GM21528 (cell line): ENCODE results near the gene MYO16.

Experiments
- ATAC-seq: cut with Tn5 transposase; IDR thresholded peaks from one replicate; pipeline ENCODE4 v1.9.1; 2021; ENCODE audit warnings: mild to moderate bottlenecking, moderate library complexity; ENCODE audit not compliant: unreplicated experiment, low FRiP score

MYO16 gene

DNA sequence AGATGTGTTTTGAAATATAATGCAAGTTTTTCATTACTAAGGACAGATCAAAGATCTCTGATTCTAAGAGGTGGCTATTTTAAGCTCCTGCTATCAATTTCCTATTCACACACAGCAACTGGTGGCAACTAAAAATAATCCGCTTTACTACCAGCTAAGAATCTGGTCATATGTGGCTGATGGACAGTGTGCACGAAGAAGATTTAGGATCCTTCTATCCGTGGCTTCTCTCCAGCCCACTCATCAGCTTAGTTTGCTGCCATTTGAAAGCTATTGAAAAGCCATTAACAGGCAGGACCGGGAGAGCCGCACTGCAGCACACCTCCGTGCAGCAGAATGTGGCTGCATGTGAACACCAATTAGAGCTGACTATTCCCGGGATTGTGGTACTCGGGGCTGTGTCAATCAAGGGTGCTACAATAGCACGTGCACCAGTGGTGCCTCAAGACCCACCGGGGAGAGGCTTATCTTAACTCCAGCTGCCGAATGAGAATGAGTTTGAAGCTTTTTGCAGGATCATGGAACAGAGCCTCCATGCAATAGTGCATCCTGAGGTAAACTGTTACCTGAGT, at the start of gene MYO16:
Gene MYO16, plus strand, starts transcription at position 431 of the 572 bp plus-strand sequence. CDS start 234 bp downstream, outside the sequence.
- no peak for ATAC-seq

DNA sequence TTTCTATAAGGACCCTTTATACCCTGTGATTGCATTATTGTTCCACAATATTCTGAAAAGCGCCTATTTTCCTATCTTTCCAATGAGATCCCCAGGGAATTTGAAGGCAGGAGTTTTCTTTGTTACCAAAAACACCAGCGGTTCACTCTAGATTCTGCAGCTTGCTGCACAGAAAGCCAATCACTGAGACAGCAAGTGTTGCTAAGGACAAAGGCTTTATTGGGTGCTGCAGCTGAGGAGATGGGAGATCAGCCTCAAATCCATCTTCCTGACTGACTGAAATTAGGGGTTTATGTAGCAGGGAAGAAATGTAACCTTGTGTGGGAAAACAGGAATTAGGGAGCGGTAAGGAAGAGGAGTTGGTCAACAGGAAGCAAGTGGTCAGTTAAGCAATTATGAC, 42.6 kb upstream of the MYO16 start:
- ATAC-seq, result no peak

DNA sequence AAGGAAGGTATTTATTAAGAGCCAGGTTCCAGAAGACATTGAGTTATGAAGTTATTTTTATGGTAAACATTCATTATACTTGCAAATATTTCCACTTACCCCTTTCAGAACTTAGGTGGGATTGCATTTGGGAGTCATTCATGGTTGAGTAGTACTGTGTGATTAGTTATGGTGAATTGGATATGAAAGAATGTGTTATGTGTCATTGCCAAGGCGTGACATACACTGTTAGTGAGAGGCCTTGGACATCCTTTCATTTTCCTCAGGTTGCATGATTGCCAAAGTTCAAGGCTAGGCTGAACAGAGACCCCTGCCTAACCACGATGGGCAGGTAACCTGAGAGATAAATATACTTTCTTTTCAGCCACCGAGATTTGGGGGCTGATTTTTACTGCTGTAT, 40.9 kb upstream of the MYO16 start:
- ATAC-seq, result no peak

DNA sequence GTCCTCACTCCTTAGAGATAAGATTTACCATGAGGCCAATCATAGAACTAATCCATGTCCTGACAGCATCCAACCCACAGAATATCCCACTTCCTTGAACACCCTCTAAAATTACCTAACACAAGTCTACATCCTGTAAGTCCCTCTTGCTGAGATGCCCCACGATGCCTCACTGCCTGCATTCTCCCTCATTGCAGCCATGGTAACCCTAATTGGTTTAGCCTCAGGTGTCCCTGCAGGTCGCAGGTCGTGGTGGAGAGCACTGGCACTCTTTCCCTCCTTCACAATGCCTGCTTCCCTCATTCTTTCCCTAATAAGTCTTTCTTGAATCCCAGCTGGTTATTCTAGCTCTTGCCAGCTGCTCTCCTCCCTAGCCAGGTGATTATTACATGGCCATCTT, 35.3 kb upstream of the MYO16 start:
- no peak for ATAC-seq

DNA sequence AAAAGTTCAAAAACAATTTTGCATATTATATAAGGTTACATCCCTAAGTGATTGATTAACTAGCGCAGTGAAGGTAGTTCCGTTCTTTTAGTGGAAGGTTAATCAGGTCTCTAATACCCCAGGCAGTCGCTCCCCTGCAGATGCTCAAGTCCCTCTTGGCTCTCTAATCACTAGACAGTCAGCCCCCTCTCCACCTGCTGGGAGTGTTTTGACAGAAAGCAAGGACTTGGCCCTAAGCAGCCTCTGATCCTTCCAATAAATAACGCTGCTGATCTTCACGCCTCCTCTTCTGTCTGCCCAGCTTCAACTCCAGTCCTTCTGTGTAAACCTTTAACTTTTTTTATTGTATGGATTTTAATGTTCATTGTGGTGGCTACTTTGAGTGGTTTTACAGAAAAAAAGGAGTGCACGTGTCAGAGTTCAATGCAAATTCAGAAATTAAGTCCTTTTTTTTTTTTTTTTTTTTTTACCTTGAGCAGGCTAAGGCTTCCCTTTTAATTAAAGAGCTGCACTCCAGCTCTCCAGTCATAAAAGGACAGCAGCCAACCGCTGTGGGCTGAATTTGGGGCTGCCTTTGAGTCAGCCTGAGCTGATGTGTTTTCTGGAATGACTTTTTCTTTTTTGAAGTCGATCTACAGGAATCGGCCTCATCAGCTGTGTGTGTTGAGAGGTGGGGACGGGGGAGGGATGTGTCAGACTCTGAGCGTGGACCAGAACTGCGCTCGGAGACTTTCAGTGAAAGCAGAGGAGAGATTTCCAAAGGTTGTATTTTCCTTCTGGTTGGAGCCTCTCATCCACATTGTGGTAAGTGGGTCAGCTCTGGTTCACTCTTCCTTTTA, 33.8 kb upstream of the MYO16 start:
- ATAC-seq, result no peak

DNA sequence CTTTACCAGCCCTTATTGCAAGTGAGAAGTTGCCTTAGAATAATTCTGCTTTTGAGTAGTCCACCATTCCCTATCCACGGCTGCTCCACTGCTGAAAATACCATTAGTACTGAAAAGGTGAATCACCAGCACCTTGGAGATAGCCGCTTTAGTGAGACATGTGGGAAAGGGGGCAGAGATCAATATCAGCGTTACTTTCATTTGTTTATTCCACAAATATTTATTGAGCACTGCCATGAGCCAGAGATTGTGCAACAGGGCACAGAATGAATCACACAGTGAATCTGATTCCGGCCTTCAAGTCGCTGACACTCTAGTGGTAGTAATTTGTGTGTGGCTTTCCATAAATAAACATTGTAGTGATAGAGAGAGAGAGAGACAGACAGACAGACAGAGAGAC, 31.5 kb upstream of the MYO16 start:
- no peak for ATAC-seq

DNA sequence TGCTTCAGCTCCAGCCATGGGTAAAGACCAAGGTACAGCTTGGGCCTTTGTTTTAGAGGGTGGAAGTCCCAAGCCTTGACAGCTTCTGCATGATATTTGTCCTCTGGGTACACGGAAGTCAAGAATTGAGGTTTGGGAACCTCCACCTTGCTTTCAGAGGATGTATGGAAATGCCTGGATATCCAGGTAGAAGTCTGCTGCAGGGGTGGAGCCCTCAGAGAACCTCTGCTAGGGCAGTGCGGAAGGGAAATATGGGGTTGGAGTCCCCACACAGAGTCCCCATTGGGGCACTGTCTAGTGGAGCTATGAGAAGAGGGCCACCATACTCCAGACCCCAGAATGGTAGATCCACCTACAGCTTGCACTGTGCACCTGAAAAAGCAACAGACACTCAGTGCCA, 23.0 kb upstream of the MYO16 start:
- no peak for ATAC-seq

DNA sequence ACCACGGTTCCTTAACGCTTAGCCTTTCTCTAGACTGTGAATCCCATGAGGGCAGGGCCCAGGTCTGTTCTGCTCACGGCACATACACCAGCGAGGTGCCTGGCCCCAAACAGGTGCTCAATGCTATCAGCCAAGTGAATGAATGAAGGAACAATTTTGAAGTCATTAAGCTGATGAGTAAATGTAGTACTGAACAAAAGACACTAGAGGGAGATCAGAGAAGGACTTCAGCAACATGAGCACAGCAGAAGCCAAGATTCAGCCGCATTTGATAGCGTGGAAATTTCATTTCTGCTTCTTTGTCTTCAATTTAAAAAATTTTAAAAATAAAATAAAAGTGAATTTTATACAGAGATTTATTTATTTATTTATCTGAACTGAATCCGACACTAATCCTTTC, 20.1 kb upstream of the MYO16 start:
- no peak for ATAC-seq

DNA sequence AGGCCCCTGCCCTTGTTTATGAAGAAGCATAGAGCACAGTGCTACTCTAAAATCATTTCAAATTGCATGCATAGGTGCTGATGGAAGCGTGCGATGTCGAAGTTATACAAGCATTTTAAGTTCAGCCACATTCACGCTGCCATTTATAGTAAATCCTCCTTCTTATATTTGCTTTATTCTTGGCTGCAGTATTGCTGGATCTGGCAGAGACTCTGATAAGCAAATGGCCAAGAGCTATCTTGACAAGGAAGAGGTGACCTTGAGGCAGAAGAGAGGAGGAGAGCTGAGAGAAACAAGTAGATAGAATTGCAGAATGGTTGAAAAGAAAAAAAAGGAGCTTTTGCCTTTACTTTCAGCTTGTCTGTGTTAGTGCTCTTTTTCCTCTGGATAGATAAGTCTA, 18.9 kb upstream of the MYO16 start:
- ATAC-seq, result no peak

DNA sequence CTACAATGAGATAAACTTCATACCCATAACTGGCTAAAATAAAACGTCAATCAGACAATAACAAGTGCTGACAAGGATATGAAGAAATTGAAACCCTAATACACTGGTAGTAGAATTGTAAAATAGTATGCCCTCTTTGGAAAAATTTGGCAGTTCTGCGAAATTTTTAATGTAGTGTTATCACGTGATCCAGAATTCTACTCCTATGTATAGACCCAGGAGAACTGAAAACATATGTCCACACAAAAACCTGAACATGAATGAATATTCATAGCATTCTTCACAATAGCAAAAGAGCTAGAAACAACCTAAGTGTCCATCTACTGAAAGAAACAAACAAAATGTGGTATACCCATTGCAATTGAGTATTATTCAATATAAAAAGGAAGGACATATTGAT, 14.2 kb upstream of the MYO16 start:
- ATAC-seq, result no peak

DNA sequence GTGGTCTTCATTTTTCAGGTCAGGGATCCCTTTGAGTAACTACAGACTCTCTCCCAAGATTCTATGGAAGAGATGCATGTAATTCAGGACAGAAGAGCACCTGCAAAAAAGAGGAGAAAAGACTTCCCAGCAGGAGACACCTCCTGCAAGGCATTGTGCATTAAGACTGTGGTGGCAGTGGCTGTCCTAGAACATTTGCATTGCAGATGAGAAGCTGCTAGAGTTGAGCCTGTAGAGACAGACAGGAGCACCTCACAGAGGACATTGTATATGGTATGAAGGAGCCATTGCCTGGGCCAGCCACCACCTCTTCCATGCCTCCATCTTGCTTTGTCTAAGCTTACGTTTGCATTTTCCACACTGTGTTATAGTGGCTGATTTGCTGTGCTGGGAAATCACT, 11.2 kb upstream of the MYO16 start:
- ATAC-seq, result no peak

DNA sequence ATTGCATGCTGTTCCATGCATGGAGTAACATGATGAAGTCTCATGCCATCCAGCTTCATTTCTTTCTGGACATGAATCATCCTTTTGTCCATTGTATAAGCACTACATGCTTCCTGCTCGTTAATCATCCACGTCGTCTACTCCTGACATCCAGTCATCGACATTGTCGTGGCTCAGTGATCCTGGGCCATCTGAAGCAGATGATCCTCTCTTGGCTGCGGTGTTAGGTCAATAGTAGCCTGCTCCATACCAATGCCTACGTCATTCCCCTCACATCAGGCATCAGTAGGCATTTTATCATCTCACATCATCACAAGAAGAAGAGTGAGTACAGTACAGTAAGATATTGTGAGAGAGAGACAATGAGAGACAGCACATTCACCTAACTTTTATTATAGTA, 7.9 kb upstream of the MYO16 start:
- ATAC-seq, result no peak

DNA sequence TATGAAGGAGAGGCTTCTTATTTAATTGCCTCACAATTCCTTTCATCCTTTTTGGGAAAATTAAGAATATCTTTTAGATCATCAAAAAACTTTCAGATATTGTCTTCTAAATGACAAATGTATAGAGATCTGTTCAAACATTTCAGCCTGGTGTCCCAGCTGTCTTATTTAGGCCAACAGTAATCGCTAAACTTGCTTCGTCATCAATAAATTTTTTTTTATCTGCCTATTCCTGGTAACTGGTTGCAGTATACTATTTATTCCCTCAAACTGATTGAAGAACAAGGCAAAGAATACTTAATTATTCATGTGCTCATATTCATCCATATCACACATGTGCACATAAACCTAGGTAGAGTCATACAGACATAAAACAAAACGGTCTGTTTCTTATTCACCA, 5.3 kb upstream of the MYO16 start:
- ATAC-seq, result no peak

DNA sequence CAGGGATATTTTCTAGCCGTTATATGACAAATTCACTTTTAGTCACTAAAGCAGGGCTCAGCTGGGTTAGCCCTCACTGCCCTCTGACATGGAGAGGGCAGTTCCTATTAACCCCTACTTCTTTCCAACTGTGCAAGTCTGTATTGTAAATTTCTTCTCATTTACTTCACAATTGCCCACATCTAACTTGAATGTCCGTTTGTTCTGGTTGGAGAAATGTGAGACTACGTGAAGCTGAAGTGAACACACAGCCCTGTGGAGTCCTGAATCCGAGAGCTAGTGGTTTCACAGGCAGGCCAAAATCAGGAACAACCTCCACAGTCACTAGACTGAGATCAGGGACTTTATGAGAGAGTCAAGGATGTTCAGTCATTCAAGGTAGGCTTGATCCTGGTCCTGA, 4.4 kb upstream of the MYO16 start:
- no peak for ATAC-seq

DNA sequence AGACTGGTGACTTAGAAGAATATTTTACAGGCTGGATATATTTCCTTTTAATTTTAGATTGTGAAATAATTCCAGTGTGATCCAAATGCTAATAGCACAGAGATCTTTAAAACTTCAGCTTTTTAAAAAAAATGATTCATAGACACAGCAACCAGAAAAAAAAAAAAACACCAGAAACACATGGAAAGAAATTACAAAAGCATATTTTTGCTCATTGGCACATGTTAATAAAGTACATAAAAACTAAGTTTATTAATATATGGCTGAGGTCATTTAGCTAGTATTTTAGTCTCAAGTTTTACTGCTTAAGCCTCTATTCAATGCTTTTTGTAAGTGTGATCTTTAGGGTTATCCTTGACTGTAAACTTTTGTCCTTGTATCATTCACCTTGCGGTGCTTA, 577 bp downstream of the MYO16 start:
- no peak for ATAC-seq

DNA sequence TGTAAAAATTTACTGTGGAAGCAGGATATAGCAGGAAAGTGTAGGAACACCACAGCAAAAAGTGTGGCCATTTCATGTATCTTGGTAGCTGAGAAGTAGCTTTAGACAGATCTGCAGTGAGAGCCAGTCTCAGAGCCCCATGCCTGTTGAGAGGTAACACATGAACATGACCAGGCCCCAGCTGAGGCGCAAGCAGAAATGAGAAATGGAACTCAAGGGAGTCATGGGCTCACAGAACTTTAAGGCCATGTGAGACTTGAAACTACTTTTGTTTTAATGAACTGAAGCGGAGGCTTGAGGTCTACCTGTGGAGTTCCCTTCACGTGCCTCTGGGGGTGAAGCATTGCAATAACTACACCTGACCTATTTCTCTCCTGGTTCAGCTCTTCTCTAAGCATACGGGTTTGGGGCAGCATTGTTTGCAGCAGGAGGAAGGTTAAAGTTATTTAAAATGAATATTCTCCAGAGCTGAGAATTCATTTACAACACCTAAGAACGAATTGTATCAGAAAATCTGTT, 3.3 kb downstream of the MYO16 start:
- no peak for ATAC-seq

DNA sequence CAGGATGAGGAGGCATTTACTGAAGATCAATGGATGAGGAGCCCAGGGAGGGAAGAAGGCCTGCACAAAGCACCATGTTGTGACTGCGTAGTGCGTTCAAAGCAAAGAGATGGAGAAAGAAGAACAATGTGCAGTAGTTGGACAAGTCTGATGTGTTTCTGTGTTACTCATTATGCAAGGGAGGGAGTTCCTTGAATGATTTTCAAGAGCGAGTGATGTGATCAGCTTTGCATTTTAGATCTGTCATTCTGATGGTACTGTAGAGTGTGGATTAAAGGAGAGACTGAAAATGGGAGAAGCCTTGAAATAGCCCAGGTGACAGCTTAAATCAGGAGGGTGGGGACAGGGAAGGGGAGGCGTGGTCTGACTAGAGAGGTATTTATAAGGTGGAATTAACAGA, 9.5 kb downstream of the MYO16 start:
- ATAC-seq, result no peak

DNA sequence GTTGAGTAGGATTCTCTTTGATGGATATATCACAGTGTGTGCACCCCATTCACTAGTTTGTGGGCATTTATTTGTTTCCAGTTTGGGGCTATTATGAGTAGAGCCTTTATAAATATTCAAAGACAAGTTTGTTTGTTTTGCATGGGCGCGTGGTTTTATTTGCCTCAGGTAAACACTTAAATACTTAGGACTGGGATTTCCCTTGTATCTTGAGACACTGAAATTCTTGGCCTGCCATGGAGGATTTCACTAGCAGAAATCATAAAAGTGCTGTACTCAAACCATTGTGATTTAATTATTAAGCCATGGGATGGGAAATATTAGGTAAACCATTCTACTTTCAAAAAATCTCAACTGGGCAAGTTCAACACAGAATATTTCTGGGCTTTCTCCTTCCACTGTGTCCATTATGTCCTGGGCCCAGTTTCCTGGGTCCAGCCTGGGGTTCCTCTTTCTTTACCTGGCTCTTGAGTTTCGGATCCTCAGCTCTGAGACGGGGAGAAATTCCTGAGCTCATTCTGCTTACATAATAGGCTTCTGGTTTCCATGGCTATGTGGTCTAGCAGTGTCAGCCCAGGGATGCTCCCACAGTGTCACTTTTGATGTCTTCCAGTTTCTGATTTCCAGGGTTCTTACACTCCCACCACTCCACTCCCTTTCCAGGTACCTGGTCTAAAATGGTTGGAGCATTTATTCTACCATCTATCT, 14.4 kb downstream of the MYO16 start:
- no peak for ATAC-seq

DNA sequence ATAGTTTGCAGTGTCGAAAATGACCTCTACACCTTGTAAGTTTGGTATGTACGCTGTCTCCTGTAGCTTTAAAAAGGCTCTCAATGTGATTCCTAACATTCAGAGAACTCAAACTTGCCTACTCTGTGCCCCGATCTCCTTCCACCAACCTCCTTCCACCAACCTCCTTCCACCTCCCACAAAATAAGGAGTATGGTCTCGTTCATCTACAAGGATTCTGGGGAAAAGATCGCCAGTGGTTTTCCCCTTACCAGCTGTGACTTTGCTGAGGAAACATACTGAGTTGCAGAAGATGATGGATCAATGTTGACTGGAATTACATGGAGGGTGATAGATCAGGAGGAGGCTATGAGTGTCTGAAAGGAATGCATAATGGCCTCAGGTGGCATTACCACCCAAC, 16.0 kb downstream of the MYO16 start:
- ATAC-seq, result no peak

DNA sequence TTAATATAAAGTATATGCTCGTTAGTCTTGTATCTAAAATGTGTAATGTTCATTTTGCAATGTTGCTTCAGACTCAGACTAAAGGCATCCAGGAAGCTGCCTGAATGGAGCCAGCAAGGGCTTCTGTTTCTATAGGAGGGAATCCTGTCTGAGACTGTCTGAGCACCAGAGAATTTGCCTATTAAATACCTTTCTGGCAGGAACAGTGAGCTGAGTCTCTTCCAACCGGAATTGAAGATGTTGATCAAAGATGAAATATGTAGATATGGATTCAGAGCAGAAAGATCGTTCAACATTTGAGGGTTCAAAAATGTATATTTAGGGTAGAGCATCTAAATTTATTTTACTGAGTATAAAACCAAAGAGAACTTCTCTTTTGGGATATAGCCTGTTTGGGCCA, 20.9 kb downstream of the MYO16 start:
- no peak for ATAC-seq

DNA sequence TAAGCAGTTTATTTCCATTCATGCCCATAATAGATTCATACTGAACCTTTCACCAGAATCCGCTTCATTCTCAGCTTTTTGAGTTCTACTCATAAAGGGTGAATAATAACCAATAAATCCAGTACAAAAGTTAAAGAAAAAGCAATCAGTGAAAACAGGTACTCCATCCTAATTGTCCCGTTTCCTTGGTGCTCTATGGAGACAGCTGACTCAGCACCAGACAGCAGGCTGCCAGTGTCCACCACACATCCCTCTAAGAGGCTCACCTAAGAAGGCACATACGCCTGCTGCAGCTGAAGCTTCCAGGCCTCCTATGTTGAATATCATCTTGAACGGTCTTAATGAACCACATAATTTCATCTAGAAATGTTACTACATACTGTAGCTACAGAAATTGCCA, 27.3 kb downstream of the MYO16 start:
- ATAC-seq, result no peak

DNA sequence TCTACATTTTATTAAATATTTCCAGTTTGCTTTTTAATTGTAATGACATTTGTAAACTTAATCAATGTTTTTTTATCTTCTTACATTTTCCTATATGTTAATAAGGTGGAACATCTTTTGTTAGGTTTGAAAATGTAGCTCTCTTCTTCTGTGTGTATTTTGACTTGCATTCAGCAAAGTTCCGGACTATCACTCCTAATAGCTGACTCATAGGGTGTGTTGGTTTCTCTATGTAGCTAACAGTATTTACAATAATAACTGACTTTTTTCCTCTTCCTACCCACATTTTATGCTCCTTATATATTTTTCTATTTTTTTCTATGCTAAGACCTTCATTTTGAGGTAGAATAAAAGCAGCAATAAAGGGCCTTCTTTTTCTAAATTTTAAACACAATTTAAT, 28.1 kb downstream of the MYO16 start:
- no peak for ATAC-seq
